ENCODE data around the gene SH3GL3. TPM values are rescaled to one million over a fixed set of nuclear protein-coding genes. Genes with fewer than 3 reads are reported as not detected.

Gene SH3GL3
- total and polyA plus RNA-seq, 2 of the 8 experiments (the other 6 are each of a cell fraction or from before 2014, with no cell fraction given), result 14.1 to 19.1 TPM

DNA sequence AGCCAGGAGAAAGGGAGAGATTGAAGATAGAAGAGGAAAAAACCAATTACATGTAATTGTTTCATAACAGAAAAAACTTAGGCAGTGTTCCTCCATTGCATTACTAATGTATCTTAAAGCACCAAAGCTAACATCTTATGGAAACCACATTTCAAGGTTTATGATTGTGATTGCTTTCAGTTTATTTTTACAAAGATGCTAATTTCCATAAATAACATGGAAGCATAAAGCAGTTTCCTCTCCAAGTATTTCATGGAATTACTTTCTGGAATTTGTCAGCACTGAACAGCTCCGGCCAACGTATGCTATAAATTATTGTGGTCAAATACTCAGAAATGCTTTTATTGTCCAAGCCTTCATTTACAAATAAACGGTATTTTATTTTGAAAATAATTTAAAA lies 218.3 kb downstream of the SH3GL3 start:
- Histone ChIP-seq H3K14ac (ENCODE audit: insufficient read length) (no peak overlapping the region), H3K27me3 (replicated peaks in 1 of 4; ENCODE audit: control insufficient read depth in 3 of 4, extremely low read depth in 1 of 4, insufficient read depth in 3 of 4, low read length in 3 of 4) (no peaks in the 10 kb centered on the region), H2BK120ac (replicated peaks; ENCODE audit: low read depth, low read length) (no peak overlapping the region), H3K18ac (ENCODE audit: extremely low read depth, low read length) (no peak overlapping the region), H3K23me2 (ENCODE audit: low read depth, low read length) (no peaks in the 10 kb centered on the region), H3K56ac (replicated peaks; ENCODE audit: insufficient read length, low read depth, low read length) (no peak overlapping the region), H2AFZ (ENCODE audit: low read length) (no peak overlapping the region), H3K27ac (ENCODE audit: low read depth, low read length) (no peak overlapping the region), H2BK15ac (ENCODE audit: low read length) (no peak overlapping the region), H4K5ac (ENCODE audit: insufficient read length, low read depth, low read length) (no peak overlapping the region), H3K79me1 (ENCODE audit: low read depth, low read length) (no peaks in the 10 kb centered on the region), H4K91ac (replicated peaks; ENCODE audit: insufficient read length, low read length) (no peak overlapping the region), H3K23ac (ENCODE audit: insufficient read length) (no peak overlapping the region), H2BK5ac (ENCODE audit: low read depth, low read length) (no peak overlapping the region), H3K4me3 (ENCODE audit: extremely low read depth in 1 of 4, insufficient read depth in 2 of 4, low read depth in 3 of 4, low read length in 4 of 4) (no peak overlapping the region), H2AK5ac (ENCODE audit: low read depth, low read length) (no peak overlapping the region), H2BK20ac (ENCODE audit: low read length) (no peak overlapping the region), H4K8ac (ENCODE audit: extremely low read depth, insufficient read depth, low read length) (no peak overlapping the region), H3K36me3 (ENCODE audit: control insufficient read depth in 2 of 4, insufficient read depth in 4 of 4, low read length in 3 of 4) (no peaks in the 10 kb centered on the region), H3K9ac (replicated peaks in 1 of 4; ENCODE audit: extremely low read depth in 1 of 4, low read depth in 3 of 4, low read length in 3 of 4) (no peak overlapping the region), H3K4me1 (replicated peaks in 1 of 4; ENCODE audit: control insufficient read depth in 3 of 4, insufficient read depth in 4 of 4, low read length in 3 of 4) (no peaks in the 10 kb centered on the region), H3K9me3 (ENCODE audit: insufficient read depth in 2 of 2, low read depth in 1 of 2, low read length in 1 of 2) (no peaks in the 10 kb centered on the region), H4K20me1 (replicated peaks in 1 of 2; ENCODE audit: control insufficient read depth in 1 of 2, insufficient read depth in 2 of 2, low read length in 2 of 2) (no peaks in the 10 kb centered on the region), H3K4ac (replicated peaks; ENCODE audit: insufficient read length, low read depth, low read length) (no peak overlapping the region), H3K4me2 (ENCODE audit: insufficient read depth in 1 of 2, low read depth in 2 of 2, low read length in 2 of 2) (no peak overlapping the region), H3K79me2 (ENCODE audit: control insufficient read depth in 1 of 2, insufficient read depth in 2 of 2, low read length in 2 of 2) (no peaks in the 10 kb centered on the region), H2BK12ac (ENCODE audit: low read depth, low read length) (no peak overlapping the region)
- no peak for DNase-seq (ENCODE audit: low read depth in 1 of 2, low spot score in 2 of 2)
- TF ChIP-seq KDM4A (IDR thresholded peaks at IDR 0.05; ENCODE audit: low read depth, low read length, severe bottlenecking) (no peak), SAP30 (IDR thresholded peaks at IDR 0.05; ENCODE audit: insufficient read depth, insufficient replicate concordance, low read length) (no peak), FOSL1 (IDR thresholded peaks at IDR 0.05; ENCODE audit: insufficient read depth, low read depth, low read length) (no peak), RAD21 (IDR thresholded peaks at IDR 0.05 in 1 of 2, conservative IDR thresholded peaks at IDR 0.05 in 1 of 2; ENCODE audit: low read depth in 2 of 2, low read length in 2 of 2) (no peak), TCF12 (IDR thresholded peaks at IDR 0.05; ENCODE audit: low read depth, low read length) (no peak), BCL11A (IDR thresholded peaks at IDR 0.05; ENCODE audit: low read depth in 2 of 2, low read length in 2 of 2) (no peak), RNF2 (IDR thresholded peaks at IDR 0.05; ENCODE audit: borderline replicate concordance, low read depth, low read length, missing control alignments, poor library complexity, severe bottlenecking) (no peak)
- TF ChIP-seq, protein P1, sequence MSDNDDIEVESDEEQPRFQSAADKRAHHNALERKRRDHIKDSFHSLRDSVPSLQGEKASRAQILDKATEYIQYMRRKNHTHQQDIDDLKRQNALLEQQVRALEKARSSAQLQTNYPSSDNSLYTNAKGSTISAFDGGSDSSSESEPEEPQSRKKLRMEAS (IDR thresholded peaks at IDR 0.05), result no peak
- TF ChIP-seq, protein P2, sequence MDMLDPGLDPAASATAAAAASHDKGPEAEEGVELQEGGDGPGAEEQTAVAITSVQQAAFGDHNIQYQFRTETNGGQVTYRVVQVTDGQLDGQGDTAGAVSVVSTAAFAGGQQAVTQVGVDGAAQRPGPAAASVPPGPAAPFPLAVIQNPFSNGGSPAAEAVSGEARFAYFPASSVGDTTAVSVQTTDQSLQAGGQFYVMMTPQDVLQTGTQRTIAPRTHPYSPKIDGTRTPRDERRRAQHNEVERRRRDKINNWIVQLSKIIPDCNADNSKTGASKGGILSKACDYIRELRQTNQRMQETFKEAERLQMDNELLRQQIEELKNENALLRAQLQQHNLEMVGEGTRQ (IDR thresholded peaks at IDR 0.05; ENCODE audit: low read length), result no peak
- ChIA-PET POLR2A (ENCODE audit: partially characterized antibody) (interaction anchor here (1.4 kb wide), 1 partner anchor 10 kb away, joined by 3 read pairs; no protein-coding TSS in a partner anchor), CTCF (ENCODE audit: partially characterized antibody) (interaction anchor here (1.0 to 1.2 kb wide), 3 partner anchors 100 to 226 kb away, joined by 3 read pairs; no protein-coding TSS in a partner anchor)
- FAIRE-seq, result no peak
- WGBS, 2 experiments (ENCODE audit: extremely low coverage in 1 of 2, insufficient coverage in 1 of 2, insufficient read length in 1 of 2, insufficient replicate concordance in 2 of 2, low coverage in 1 of 2, low lambda C conversion rate in 2 of 2, missing lambda C conversion rate in 1 of 2), result 86% methylated on average over 3 of the region's 3 CpGs; no CpG with 5 or more reads in 1 of the 2 experiments

All from H1 (cell line).